ENCODE measurements around the gene LDAH.

Gene LDAH

GRCh38 chr2:20836521-20836920 is 13.6 kb upstream of the LDAH start:
- H3K9ac ChIP-seq, result no peak overlapping the region
- no peaks in the 10 kb centered on the region for H3K36me3 ChIP-seq (ENCODE audit: control insufficient read depth, insufficient read depth, low read length)
- H3K4me3 ChIP-seq (ENCODE audit: low read depth, low read length), result no peak overlapping the region
- H2AFZ ChIP-seq, result no peak overlapping the region
- H3K79me2 ChIP-seq, result no peaks in the 10 kb centered on the region
- H3K4me2 ChIP-seq (ENCODE audit: low read length), result no peak overlapping the region
- no peak for TF ChIP-seq CTCF (IDR thresholded peaks at IDR 0.05)
- no peaks in the 10 kb centered on the region for H3K9me3 ChIP-seq (ENCODE audit: control insufficient read depth, low read length)
- no peaks in the 10 kb centered on the region for H3K4me1 ChIP-seq
- no peak overlapping the region for H3K27ac ChIP-seq
- H3K27me3 ChIP-seq (ENCODE audit: control insufficient read depth, insufficient read depth, low read length), result no peaks in the 10 kb centered on the region

GRCh38 chr2:20834331-20834730 is 11.4 kb upstream of the LDAH start:
- no peaks in the 10 kb centered on the region for H3K4me1 ChIP-seq
- H3K36me3 ChIP-seq (ENCODE audit: control insufficient read depth, insufficient read depth, low read length), result no peaks in the 10 kb centered on the region
- H2AFZ ChIP-seq, result no peak overlapping the region
- no peak overlapping the region for H3K4me3 ChIP-seq (ENCODE audit: low read depth, low read length)
- H3K9me3 ChIP-seq (ENCODE audit: control insufficient read depth, low read length), result no peaks in the 10 kb centered on the region
- H3K9ac ChIP-seq, result no peak overlapping the region
- no peak for TF ChIP-seq CTCF (IDR thresholded peaks at IDR 0.05)
- no peaks in the 10 kb centered on the region for H3K27me3 ChIP-seq (ENCODE audit: control insufficient read depth, insufficient read depth, low read length)
- no peak overlapping the region for H3K27ac ChIP-seq
- H3K79me2 ChIP-seq, result no peaks in the 10 kb centered on the region
- no peak overlapping the region for H3K4me2 ChIP-seq (ENCODE audit: low read length)

GRCh38 chr2:20832606-20833005 is 9.7 kb upstream of the LDAH start:
- Histone ChIP-seq H3K4me3 (ENCODE audit: low read depth, low read length) (no peak overlapping the region), H3K27me3 (ENCODE audit: control insufficient read depth, insufficient read depth, low read length) (no peaks in the 10 kb centered on the region), H3K9me3 (ENCODE audit: control insufficient read depth, low read length) (no peaks in the 10 kb centered on the region), H2AFZ (no peak overlapping the region), H3K79me2 (no peaks in the 10 kb centered on the region), H3K9ac (no peak overlapping the region), H3K4me1 (no peaks in the 10 kb centered on the region), H3K27ac (no peak overlapping the region), H3K36me3 (ENCODE audit: control insufficient read depth, insufficient read depth, low read length) (no peaks in the 10 kb centered on the region), H3K4me2 (ENCODE audit: low read length) (no peak overlapping the region)
- TF ChIP-seq CTCF (IDR thresholded peaks at IDR 0.05), result no peak

GRCh38 chr2:20829861-20830260 is 7.0 kb upstream of the LDAH start:
- Histone ChIP-seq H3K36me3 (ENCODE audit: control insufficient read depth, insufficient read depth, low read length) (no peaks in the 10 kb centered on the region), H3K9ac (no peak overlapping the region)
- TF ChIP-seq CTCF (IDR thresholded peaks at IDR 0.05), result no peak

GRCh38 chr2:20823917-20824316 is 1.0 kb upstream of the LDAH start:
- Histone ChIP-seq H3K9me3 (ENCODE audit: control insufficient read depth, low read length) (peaks cover 4% of the 10 kb centered on the region), H3K9ac (no peak overlapping the region), H3K4me1 (no peaks in the 10 kb centered on the region), H3K4me2 (ENCODE audit: low read length) (no peak overlapping the region), H3K79me2 (no peaks in the 10 kb centered on the region), H3K4me3 (ENCODE audit: low read depth, low read length) (no peak overlapping the region), H3K36me3 (ENCODE audit: control insufficient read depth, insufficient read depth, low read length) (no peaks in the 10 kb centered on the region), H2AFZ (no peak overlapping the region), H3K27ac (no peak overlapping the region), H3K27me3 (ENCODE audit: control insufficient read depth, insufficient read depth, low read length) (no peaks in the 10 kb centered on the region)
- no peak for TF ChIP-seq CTCF (IDR thresholded peaks at IDR 0.05)

More at GRCh38 chr2:20829861-20830260, 7.0 kb upstream of the LDAH start:
- Histone ChIP-seq H2AFZ (no peak overlapping the region), H3K27me3 (ENCODE audit: control insufficient read depth, insufficient read depth, low read length) (no peaks in the 10 kb centered on the region), H3K4me2 (ENCODE audit: low read length) (no peak overlapping the region), H3K4me3 (ENCODE audit: low read depth, low read length) (no peak overlapping the region), H3K27ac (no peak overlapping the region), H3K9me3 (ENCODE audit: control insufficient read depth, low read length) (no peaks in the 10 kb centered on the region), H3K4me1 (no peaks in the 10 kb centered on the region), H3K79me2 (no peaks in the 10 kb centered on the region)

All from parathyroid adenoma (tissue), 2 donors.